Left cardiac atrium (tissue), 4 donors: ENCODE data around the gene LMNTD2. TPM values are rescaled to one million over a fixed set of nuclear protein-coding genes. Genes with fewer than 3 reads are reported as not detected.

ENCODE experiments used
- ATAC-seq, 2 donors: fragments of 200-7000 bp; cut with Tn5 transposase; one replicate each; pipeline ENCODE4 v1.9.1; 2020; ENCODE audit warnings: mild to moderate bottlenecking in 2 of 2, moderate library complexity in 2 of 2
- DNase-seq: peaks from one replicate; pipeline ENCODE4 v3.0.0-alpha.2; 2020
- intact Hi-C, 2 donors: fragments of 100-400 bp; cut with DNase I; formaldehyde crosslinking; loops; one replicate each; pipeline versions ENCODE4 v1.14.1 to v1.15.1; 2022 to 2023
- total RNA-seq, 2 donors: library from RNA; stranded (reverse); fragmentation: NEBNext Ultra II Directional; extraction: Animal tissue kit (Norgen Biotek cat#: 25700); gene quantifications; one replicate each; pipeline ENCODE4 v1.2.1, GENCODE V29; 2021
- donor health status: DM: no; HTN: yes; CAD: no.
- donor health status: DM: no; HTN: yes; CAD: no; lungs with severe emphysema.
- donor health status: DM: yes; HTN: yes; CAD: no.
- donor health status: Dilated cardiomyopathy.

The LMNTD2 gene
- total RNA-seq, 2 donors from 2014 or later: 0.58 to 1.1 TPM

DNA sequence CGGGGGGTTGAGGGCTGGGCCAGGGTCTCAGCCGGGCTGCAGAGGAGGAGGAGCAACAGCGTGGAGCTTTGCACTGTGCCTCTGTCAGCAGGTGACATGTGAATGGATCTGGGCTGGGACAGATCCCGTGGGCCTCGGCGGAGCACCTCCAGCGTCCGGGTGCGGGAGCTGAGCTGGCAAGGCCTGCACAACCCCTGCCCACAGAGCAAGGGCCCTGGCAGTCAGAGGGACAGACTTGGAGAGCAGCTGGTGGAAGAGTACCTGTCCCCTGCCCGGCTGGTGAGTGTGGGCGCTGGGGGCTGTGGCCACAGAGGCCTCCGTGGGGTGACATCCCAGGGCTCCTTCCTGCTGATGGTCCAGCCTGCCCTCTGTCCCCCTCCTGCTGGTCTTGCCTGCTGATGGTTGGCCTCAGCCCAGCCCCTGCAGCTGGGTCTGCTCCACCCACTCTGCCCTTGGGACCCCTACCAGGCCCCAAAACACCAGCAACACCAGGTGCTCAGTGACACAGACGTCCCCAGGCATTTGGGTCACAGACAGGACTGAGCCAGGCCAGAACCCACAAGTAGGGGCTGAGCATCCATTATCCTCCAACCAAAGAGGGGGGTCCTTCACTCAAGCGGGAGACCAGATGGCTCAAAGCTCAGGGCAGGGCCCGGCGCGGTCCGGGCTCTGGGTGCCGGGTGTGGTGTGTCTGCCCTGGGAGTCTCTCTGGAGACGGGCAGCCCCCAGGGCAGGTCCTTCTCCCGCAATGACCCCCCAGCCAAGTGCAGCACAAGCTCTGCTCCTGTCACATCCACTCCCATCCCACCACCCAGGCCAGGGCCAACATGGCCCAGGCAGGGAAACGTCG, 19.7 kb downstream of the LMNTD2 start:
- intact Hi-C loops: no loop called here
- DNase-seq: peak; percentile 14
- no peak for ATAC-seq

- ATAC-seq: no peak
- intact Hi-C loops: no loop called here
- peak; percentile 18 for DNase-seq
These were observed 20.5 kb downstream of the LMNTD2 start for GRCh38 chr11:539971-540481.

- intact Hi-C loops: no loop called here
- DNase-seq (peak; percentile 16), ATAC-seq (no peak)
These were observed 22.0 kb downstream of the LMNTD2 start for GRCh38 chr11:538431-539051.

- intact Hi-C loops: no loop called here
- DNase-seq: peak; percentile 12
These were observed 22.7 kb downstream of the LMNTD2 start for GRCh38 chr11:537622-538430.

DNA sequence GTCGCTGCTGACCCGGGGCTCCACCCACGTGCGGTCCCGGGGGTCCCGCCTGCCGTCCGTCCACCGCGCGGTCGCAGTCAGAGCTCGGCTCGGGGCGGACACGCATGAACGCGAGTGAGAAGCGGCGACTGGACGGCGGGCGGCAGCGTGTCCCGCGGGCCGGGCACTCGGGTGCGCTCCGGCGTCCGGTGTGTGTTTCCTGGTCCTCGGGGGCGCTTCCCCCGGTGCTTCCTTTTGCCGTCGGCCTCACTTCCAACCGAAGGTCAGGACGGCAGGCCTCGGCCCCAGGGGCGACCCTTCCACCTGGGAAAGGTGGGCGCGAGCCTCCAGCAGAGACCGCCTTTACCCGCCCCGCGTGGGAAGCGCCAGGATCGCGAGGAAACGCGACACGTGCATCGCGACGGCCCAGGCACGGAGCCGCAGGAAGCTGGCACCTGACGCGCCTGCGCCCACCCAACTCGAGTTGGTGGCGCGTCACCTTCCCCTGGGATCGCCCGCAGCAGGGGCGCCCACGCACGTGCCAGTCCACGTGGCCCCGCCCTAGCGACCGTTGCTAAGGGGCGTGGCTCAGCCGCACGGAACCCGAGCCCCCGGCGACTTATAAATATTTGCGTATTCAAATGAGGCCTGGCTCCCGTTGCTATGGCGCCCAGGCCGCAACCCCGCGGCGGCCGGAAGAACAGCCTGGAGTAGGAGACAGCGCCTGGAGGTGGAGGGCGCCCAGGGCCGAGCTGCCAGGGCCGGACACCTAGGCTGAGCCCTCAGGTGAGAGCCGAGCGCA, 23.5 kb downstream of the LMNTD2 start, which contains the start of gene LRRC56:
Gene LRRC56 (plus strand): TSS at position 687 of the 781 bp plus-strand sequence. CDS start 3,158 bp downstream, outside the sequence.
- ATAC-seq: peak; percentile 20 to 53
- DNase-seq: peak; percentile 84
- intact Hi-C loops: no loop called here

More at GRCh38 chr11:537622-538430, 22.7 kb downstream of the LMNTD2 start:
- ATAC-seq: no peak

GRCh38 chr11:535519-536454, 24.8 kb downstream of the LMNTD2 start, which contains the start of gene HRAS:
TSS of gene HRAS (minus strand) at chr11:535576.
- ATAC-seq (peak; percentile 92 to 94), DNase-seq (peak; percentile 94)
- intact Hi-C loops: no loop called here

- ATAC-seq (no peak), DNase-seq (no peak)
- intact Hi-C loops: no loop called here
These were observed 25.4 kb downstream of the LMNTD2 start for GRCh38 chr11:535210-535518.

DNA sequence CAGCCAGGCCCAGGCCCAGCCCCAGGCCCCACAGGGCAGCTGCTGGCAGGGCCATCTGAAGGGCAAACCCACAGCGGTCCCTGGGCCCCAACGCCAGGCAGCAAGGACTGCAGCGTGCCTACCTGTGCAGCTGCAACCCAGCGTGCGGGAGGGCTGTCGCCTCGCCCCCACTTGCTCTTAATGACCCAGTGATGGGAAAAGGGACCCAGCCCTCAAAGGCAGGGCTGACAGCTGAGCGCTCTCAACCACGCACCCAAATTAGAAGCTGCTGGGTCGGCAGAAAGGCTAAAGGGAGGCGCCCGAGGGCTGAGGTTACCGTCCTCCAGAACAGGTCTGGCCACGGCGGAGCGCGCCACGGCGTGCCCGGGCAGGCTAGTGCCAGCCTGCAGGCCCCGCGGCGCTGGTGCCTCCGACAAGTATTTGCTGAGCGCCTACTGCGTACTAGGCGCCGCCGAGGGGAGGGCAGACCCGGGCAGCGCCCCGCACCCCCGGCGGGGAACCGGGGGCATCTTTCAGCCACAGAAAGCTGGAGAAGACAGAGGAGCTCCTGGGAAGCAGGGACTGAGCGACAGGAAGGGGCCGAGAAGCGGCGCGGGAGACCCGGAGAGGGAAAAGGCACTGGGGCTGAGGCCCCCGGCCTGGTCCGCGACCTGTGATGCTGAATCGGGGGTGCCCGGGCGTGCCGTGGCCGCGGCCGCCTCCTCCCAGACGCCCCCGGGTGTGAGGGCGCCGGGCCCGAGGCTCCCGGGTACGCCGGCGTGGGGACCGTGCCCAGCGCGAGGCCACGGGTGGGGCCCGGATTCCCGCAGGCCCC, 25.9 kb downstream of the LMNTD2 start:
- ATAC-seq: no peak
- DNase-seq: peak; percentile 36
- intact Hi-C loops: no loop called here

- ATAC-seq: no peak
- intact Hi-C loops: no loop called here
- peak; percentile 27 for DNase-seq
These were observed 26.7 kb downstream of the LMNTD2 start for GRCh38 chr11:533586-534395.

DNA sequence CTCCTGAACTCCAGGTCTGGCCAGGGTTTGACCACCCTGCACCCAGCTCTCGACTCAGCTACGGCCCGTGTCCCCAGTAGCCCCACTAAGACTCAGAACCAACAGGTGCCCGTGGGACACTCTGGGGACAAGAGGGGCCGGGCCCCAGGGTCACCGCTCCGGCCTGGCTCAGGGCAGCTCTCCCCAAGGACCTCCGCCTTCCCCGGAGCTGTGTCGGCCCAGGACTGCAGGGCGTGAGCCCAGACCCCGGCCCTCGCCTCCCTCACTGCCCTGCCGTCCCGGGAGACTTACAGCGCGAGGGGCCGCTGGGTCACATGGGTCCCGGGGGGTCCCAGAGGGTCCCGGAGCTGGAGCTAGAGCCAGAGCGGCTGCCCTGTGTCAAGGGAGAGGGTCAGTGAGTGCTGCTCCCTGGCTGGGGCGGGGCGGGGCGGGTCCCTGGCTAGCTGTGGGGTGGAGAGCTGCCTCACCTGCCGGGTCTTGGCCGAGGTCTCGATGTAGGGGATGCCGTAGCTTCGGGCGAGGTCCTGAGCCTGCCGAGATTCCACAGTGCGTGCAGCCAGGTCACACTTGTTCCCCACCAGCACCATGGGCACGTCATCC, 27.5 kb downstream of the LMNTD2 start:
- DNase-seq (peak; percentile 27), ATAC-seq (no peak)
- intact Hi-C loops: no loop called here

DNA sequence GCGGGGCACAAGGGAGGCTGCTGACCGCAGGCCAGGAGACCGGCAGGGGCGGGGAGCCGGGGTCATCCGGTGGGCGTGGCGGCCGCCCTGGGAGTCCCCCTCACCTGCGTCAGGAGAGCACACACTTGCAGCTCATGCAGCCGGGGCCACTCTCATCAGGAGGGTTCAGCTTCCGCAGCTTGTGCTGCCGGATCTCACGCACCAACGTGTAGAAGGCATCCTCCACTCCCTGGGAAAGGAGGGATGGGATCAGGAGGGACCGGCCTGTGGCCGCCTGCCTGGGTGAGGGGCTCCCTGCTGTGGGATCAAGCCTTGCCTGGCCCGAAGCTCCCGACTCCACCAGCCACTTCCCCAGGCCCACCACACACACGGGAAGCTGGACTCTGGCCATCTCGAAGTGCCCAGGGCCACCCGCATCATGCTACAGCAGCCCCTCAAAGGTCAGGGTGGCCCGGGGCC, 28.0 kb downstream of the LMNTD2 start:
- DNase-seq: peak; percentile 17
- intact Hi-C loops: no loop called here
- ATAC-seq: no peak

DNA sequence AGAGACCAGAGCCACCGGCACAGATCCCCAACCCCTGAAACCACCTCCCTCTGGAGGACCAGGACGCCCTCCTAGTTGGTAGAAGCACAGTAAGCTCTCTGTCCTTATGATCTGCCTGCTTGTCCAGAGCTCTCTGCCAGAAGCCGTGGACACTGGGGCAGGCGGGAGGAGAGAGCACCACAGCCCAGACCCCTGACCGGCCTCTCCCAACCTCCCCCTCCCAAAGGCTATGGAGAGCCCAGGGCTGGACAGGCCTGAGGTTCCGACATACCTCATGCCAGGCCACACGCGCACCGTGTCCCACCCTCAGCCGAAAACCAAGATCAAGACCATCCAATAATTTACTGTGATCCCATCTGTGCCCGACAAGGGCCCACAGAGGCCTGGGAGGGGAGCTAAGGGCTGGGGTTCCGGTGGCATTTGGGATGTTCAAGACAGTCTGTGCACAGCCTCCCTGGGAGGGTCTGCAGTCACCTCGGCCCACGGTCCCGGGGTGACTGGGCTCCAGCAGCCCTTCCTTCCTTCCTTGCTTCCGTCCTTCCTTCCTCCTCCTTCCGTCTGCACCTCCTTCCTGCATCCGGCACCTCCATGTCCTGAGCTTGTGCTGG, 28.5 kb downstream of the LMNTD2 start:
- DNase-seq: peak; percentile 13
- ATAC-seq: no peak
- intact Hi-C loops: no loop called here

- intact Hi-C loops: no loop called here
- peak; percentile 20 for DNase-seq
- no peak for ATAC-seq
These were observed 29.3 kb downstream of the LMNTD2 start for GRCh38 chr11:530960-531831.

DNA sequence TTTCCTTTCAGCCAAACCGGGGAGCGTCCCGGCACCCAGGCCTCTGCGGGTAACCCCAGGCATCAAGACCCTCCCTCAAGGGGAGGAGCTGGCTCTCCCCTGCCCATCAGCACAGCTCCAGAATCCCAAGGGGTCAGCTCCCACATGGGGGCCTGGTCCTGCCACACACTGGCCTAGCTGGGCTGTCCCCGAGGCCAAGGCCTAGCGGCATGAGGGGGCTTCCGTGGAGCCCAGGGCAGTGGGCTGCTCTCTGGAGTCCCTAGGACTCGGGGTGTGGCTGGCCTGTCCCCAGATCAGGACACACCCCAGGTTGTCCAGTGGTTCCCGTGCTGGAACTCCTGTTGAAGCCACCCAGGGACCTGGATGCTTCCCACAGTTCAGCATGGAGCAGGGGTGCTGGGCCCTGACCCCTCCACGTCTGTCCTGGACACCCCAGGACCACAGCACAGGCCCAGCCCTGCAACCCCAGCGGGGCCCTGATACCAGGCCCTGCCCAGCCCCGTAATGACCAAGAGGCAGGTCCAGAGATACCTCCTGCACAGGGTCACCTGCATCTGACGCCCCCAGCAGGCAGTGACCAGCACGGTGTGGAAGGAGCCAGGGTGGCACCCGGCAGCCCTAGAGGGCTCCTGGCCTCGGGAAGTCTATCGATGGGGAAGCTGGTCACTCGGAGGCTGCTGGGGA, 30.7 kb downstream of the LMNTD2 start:
- intact Hi-C loops: no loop called here
- ATAC-seq (no peak), DNase-seq (peak; percentile 20)
